K562 (cell line): Measurements from ENCODE around the gene KRTAP5-6. TPM values are rescaled to one million over a fixed set of nuclear protein-coding genes. Genes with fewer than 3 reads are reported as not detected.

Source experiments
- ATAC-seq: fragments of 200-7000 bp; cut with Tn5 transposase; 3 replicates; pipeline ENCODE4 v1.9.1; 2020; ENCODE audit warnings: moderate library complexity
- BruUV-seq: library from RNA; stranded (reverse); fragments of 400-500 nt; replicated peaks from 2 replicates; lab custom pipeline; 2021; lab: Mats Ljungman, UMichigan
- CTCF ChIA-PET: fragments of 300-600 bp; formaldehyde crosslinking; extraction: SDS; loops from one replicate; lab custom pipeline; 2021; ENCODE audit warnings: low intra/inter-chr PET ratio; lab: Yijun Ruan, JAX
- POLR2A ChIA-PET: fragments of 300-600, 350-650 bp; sonication (Branson Sonifier 250); formaldehyde crosslinking; extraction: SDS; loops from one replicate; lab custom pipeline; 2021; ENCODE audit warnings: antibody characterized with exemption, inconsistent platforms; lab: Yijun Ruan, JAX
- DNase-seq, 4 experiments: peaks; one replicate each; pipeline versions ENCODE4 v3.0.0 to v3.0.0-alpha.2; 2011 to 2018; ENCODE audit warnings: low spot score in 3 of 4, mixed read lengths in 3 of 4; ENCODE audit errors: extremely low read depth in 1 of 4
- FAIRE-seq: peaks from 2 replicates; lab custom pipeline; 2011; peaks lifted over from hg19 to GRCh38; lab: Jason Lieb, UNC
- H2AFZ ChIP-seq: 2 replicates; pipeline ENCODE4 v1.6.0; 2011; ENCODE audit warnings: low read depth, low read length, control low read depth, inconsistent platforms
- H3K27ac ChIP-seq: fragments of 200-600 bp; 3 replicates; pipeline ENCODE4 v1.8.0; 2011; ENCODE audit warnings: low read depth, mild to moderate bottlenecking, control low read depth, inconsistent platforms, low read length, moderate library complexity, mixed read lengths; ENCODE audit errors: extremely low read depth
- H3K27me3 ChIP-seq, 2 experiments: fragments of 300-600 bp in 1 of 2; 2 replicates in 1 of 2; 3 replicates in 1 of 2; pipeline versions ENCODE4 v1.6.0 to v1.8.0; 2011; ENCODE audit warnings: inconsistent platforms in 2 of 2, low read length in 2 of 2, mild to moderate bottlenecking in 1 of 2, mixed read lengths in 1 of 2, moderate library complexity in 1 of 2; ENCODE audit not compliant: control insufficient read depth in 2 of 2, insufficient read depth in 2 of 2
- H3K36me3 ChIP-seq: fragments of 300-600 bp; 3 replicates; pipeline ENCODE4 v1.8.0; 2011; ENCODE audit warnings: mild to moderate bottlenecking, low read length, inconsistent platforms; ENCODE audit not compliant: control insufficient read depth, insufficient read depth
- H3K4me1 ChIP-seq, 2 experiments: fragments of 200-600 bp in 1 of 2; replicated peaks in 1 of 2; 2 replicates in 1 of 2; 3 replicates in 1 of 2; pipeline versions ENCODE4 v1.5.1 to v1.8.0; 2011; ENCODE audit warnings: inconsistent platforms in 2 of 2, low read length in 2 of 2, mild to moderate bottlenecking in 1 of 2, mixed read lengths in 1 of 2, moderate library complexity in 1 of 2; ENCODE audit not compliant: control insufficient read depth in 2 of 2, insufficient read depth in 2 of 2
- H3K4me2 ChIP-seq: 2 replicates; pipeline ENCODE4 v1.6.1; 2011; ENCODE audit warnings: low read length, control low read depth, inconsistent platforms, mixed read lengths; ENCODE audit not compliant: insufficient read depth
- H3K4me3 ChIP-seq: fragments of 200-600 bp; sonication (generic), shearing (Covaris generic); 2 replicates; pipeline ENCODE4 v1.5.1; 2016; ENCODE audit warnings: control low read depth, inconsistent platforms
- H3K79me2 ChIP-seq: fragments of 200-600 bp; 3 replicates; pipeline ENCODE4 v1.8.0; 2011; ENCODE audit warnings: low read length, inconsistent platforms; ENCODE audit not compliant: control insufficient read depth, insufficient read depth
- H3K9ac ChIP-seq, 2 experiments: 2 replicates each; pipeline versions ENCODE4 v1.6.0 to v1.6.1; 2011; ENCODE audit warnings: low read depth in 2 of 2, low read length in 2 of 2, control low read depth in 1 of 2, inconsistent platforms in 1 of 2, mild to moderate bottlenecking in 1 of 2, mixed read lengths in 1 of 2; ENCODE audit not compliant: insufficient read depth in 1 of 2
- H3K9me1 ChIP-seq: one replicate; pipeline ENCODE4 v1.6.0; 2011; ENCODE audit warnings: inconsistent platforms, mild to moderate bottlenecking, low read length, moderate library complexity; ENCODE audit not compliant: control insufficient read depth, insufficient read depth
- H3K9me3 ChIP-seq: replicated peaks from 2 replicates; pipeline ENCODE4 v1.5.1; 2011; ENCODE audit warnings: low read depth, low read length, inconsistent platforms; ENCODE audit not compliant: control insufficient read depth, insufficient read depth
- H4K20me1 ChIP-seq: replicated peaks from 2 replicates; pipeline ENCODE4 v1.6.1; 2011; ENCODE audit warnings: low read length, inconsistent platforms, mixed read lengths; ENCODE audit not compliant: control insufficient read depth, insufficient read depth
- CBFA2T2 ChIP-seq: fragments of 450-650 bp; conservative IDR thresholded peaks from 2 replicates; pipeline ENCODE4 v1.6.1; 2017; ENCODE audit warnings: mild to moderate bottlenecking
- ETS1 ChIP-seq: conservative IDR thresholded peaks from 2 replicates; pipeline ENCODE4 v1.6.1; 2011; ENCODE audit warnings: low read depth, mild to moderate bottlenecking, low read length; ENCODE audit not compliant: control insufficient read depth
- FOXK2 ChIP-seq, 2 experiments: fragments of 450-650 bp; IDR thresholded peaks in 1 of 2; conservative IDR thresholded peaks in 1 of 2; 2 replicates each; pipeline ENCODE4 v1.6.1; 2016; ENCODE audit warnings: low read depth in 2 of 2, mild to moderate bottlenecking in 1 of 2
- GABPB2 ChIP-seq: fragments of 250-450 bp; sonication (Bioruptor Pico); conservative IDR thresholded peaks from 2 replicates; pipeline ENCODE4 v1.5.1; 2021; ENCODE audit warnings: mild to moderate bottlenecking
- KHSRP ChIP-seq: fragments of 450-650 bp; IDR thresholded peaks from 2 replicates; pipeline ENCODE4 v1.6.1; 2017
- MCM2 ChIP-seq: fragments of 450-650 bp; IDR thresholded peaks from 2 replicates; pipeline ENCODE4 v1.6.1; 2017; ENCODE audit warnings: low read depth, mild to moderate bottlenecking
- NFE2L1 ChIP-seq: fragments of 450-650 bp; IDR thresholded peaks from 2 replicates; pipeline ENCODE4 v1.6.1; 2016; ENCODE audit warnings: missing genetic modification characterization, low read depth, mild to moderate bottlenecking, missing compliant biosample characterization, moderate library complexity, borderline replicate concordance
- PHB2 ChIP-seq: fragments of 450-650 bp; IDR thresholded peaks from 2 replicates; pipeline ENCODE4 v1.6.1; 2017; ENCODE audit warnings: low read depth
- SRSF7 ChIP-seq: fragments of 200-400 bp; formaldehyde crosslinking; optimal IDR thresholded peaks from 2 replicates; pipeline ENCODE3; 2017; ENCODE audit warnings: mild to moderate bottlenecking, low read depth, low read length
- TAF7 ChIP-seq: fragments of 450-650 bp; IDR thresholded peaks from 2 replicates; pipeline ENCODE4 v1.6.1; 2016; ENCODE audit warnings: missing genetic modification characterization, missing compliant biosample characterization
- YY1 ChIP-seq, 3 experiments: IDR thresholded peaks; 2 replicates each; pipeline ENCODE4 v1.6.1; 2011; ENCODE audit warnings: low read length in 2 of 3, mild to moderate bottlenecking in 2 of 3, moderate library complexity in 2 of 3, borderline replicate concordance in 1 of 3, control low read depth in 1 of 3, low read depth in 1 of 3; ENCODE audit not compliant: insufficient read depth in 3 of 3, insufficient replicate concordance in 2 of 3, control insufficient read depth in 1 of 3, insufficient read length in 1 of 3; ENCODE audit errors: extremely low read depth in 1 of 3
- ZNF76 ChIP-seq: fragments of 250-450 bp; sonication (Bioruptor Pico); IDR thresholded peaks from 2 replicates; pipeline ENCODE4 v1.4.0; 2020; ENCODE audit warnings: mild to moderate bottlenecking, moderate library complexity, borderline replicate concordance
- WGBS: fragments of 100-300 bp; shearing (Covaris generic); methylation state at CpG from one replicate; pipeline ENCODE4 v1.1.6; 2016; ENCODE audit warnings: low coverage, mixed read lengths; ENCODE audit not compliant: insufficient coverage; ENCODE audit errors: missing lambda C conversion rate; 5-methylcytosine and 5-hydroxymethylcytosine counted together
- in situ Hi-C: fragments of 300-500 bp; cut with MboI; formaldehyde crosslinking; loops from 4 replicates; pipeline ENCODE4 v1.15.0; 2018; ENCODE audit warnings: inconsistent platforms, mixed read lengths
- intact Hi-C: fragments of 100-400 bp; cut with micrococcal nuclease; formaldehyde crosslinking; loops from 2 replicates; pipeline ENCODE4 v1.14.2; 2022
- polyA plus RNA-seq, 8 experiments: library from polyadenylated mRNA; depleted of rRNA in 4 of 8; stranded (reverse) in 5 of 8; unstranded in 3 of 8; fragments of >200 nt; fragmentation: Nextera tagmentation in 2 of 8; fragmentation: Illumina TruSeq in 1 of 8; extraction: Ambion mirVana in 2 of 8; extraction: Trizol in 1 of 8; gene quantifications; 2 replicates each; pipeline versions ENCODE4 v1.2.1 to v1.2.3, GENCODE V29; 2011 to 2014; ENCODE audit warnings: inconsistent platforms in 1 of 8, missing spikeins in 1 of 8
- total RNA-seq, 7 experiments: library from RNA; depleted of rRNA in 6 of 7; stranded (reverse); fragments of >200 nt in 6 of 7; fragmentation: Illumina TruSeq in 2 of 7; extraction: Trizol in 2 of 7; gene quantifications; 2 replicates each; pipeline versions ENCODE4 v1.2.1 to v1.2.3, GENCODE V29; 2011 to 2021; ENCODE audit warnings: low replicate concordance in 1 of 7
- TF ChIP-seq, protein P1 (sequence below), 2 experiments: fragments of 450-650 bp in 1 of 2; sonication (generic) in 1 of 2; formaldehyde crosslinking; conservative IDR thresholded peaks; 2 replicates each; pipeline versions ENCODE4 v1.4.0 to v1.8.1; 2020 to 2022; ENCODE audit warnings: mild to moderate bottlenecking in 1 of 2, missing genetic modification reagents in 1 of 2

The KRTAP5-6 gene
- total and polyA plus RNA-seq, 9 of the 15 experiments (the other 6 are each of a cell fraction or from before 2014, with no cell fraction given), result not detected

GRCh38 chr11:1703146-1703545, 6.2 kb downstream of the KRTAP5-6 start:
- Histone ChIP-seq H3K9me1 (no peaks in the 10 kb centered on the region), H2AFZ (no peak overlapping the region), H3K79me2 (no peaks in the 10 kb centered on the region), H3K27me3 (peaks cover 7 to 39% of the 10 kb centered on the region in 2 experiments; a peak in 4 of 5 replicates), H3K9me3 (no peaks in the 10 kb centered on the region), H3K36me3 (no peaks in the 10 kb centered on the region), H3K9ac (no peak overlapping the region), H4K20me1 (no peaks in the 10 kb centered on the region; the same call in 1 of the 2 replicates), H3K4me3 (no peak overlapping the region), H3K4me2 (no peak overlapping the region), H3K27ac (no peak overlapping the region), H3K4me1 (no peaks in the 10 kb centered on the region)
- intact Hi-C loops, result no loop called here
- 2% methylated on average over 6 of the region's 6 CpGs for whole genome bisulfite sequencing
- ChIA-PET POLR2A (no interaction called here), CTCF (interaction anchor here (0.6 kb wide), 1 partner anchor 135 kb away, joined by 4 read pairs; no protein-coding TSS in a partner anchor)
- BruUV-seq, result no TSS peak
- TF ChIP-seq, protein P1, sequence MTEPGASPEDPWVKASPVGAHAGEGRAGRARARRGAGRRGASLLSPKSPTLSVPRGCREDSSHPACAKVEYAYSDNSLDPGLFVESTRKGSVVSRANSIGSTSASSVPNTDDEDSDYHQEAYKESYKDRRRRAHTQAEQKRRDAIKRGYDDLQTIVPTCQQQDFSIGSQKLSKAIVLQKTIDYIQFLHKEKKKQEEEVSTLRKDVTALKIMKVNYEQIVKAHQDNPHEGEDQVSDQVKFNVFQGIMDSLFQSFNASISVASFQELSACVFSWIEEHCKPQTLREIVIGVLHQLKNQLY (CRISPR knock-in tag; conservative IDR thresholded peaks at IDR 0.05), result no peak
- no peak for TF ChIP-seq ZNF76 (CRISPR knock-in tag)
- TF ChIP-seq KHSRP, result no peak
- TF ChIP-seq YY1 (IDR thresholded peaks at IDR 0.05; ENCODE audit: borderline replicate concordance in 1 of 3, control insufficient read depth in 1 of 3, extremely low read depth in 1 of 3, insufficient read depth in 3 of 3, insufficient read length in 1 of 3, insufficient replicate concordance in 2 of 3, low read depth in 1 of 3, low read length in 2 of 3), result no peak
- no peak for TF ChIP-seq TAF7 (tag)
- no peak for TF ChIP-seq MCM2
- TF ChIP-seq NFE2L1 (tag), result no peak
- no peak for TF ChIP-seq CBFA2T2
- no peak for TF ChIP-seq GABPB2 (CRISPR knock-in tag)
- no peak for TF ChIP-seq ETS1
- no peak for TF ChIP-seq FOXK2 (conservative IDR thresholded peaks at IDR 0.05 in 1 of 2, IDR thresholded peaks at IDR 0.05 in 1 of 2; ENCODE audit: low read depth in 2 of 2)
- TF ChIP-seq PHB2, result no peak
- TF ChIP-seq SRSF7, result no peak
- DNase-seq, result no peak
- in situ Hi-C loops, result no loop called here
- ATAC-seq, result no peak
- no peak for FAIRE-seq
